Measurements from ENCODE around the gene BLVRB.
"Not testable (repeated sequence)": the region's sequence is repeated elsewhere in the genome, so short reads cannot be mapped to it uniquely, and the experiment has no call there.

Gene BLVRB

DNA sequence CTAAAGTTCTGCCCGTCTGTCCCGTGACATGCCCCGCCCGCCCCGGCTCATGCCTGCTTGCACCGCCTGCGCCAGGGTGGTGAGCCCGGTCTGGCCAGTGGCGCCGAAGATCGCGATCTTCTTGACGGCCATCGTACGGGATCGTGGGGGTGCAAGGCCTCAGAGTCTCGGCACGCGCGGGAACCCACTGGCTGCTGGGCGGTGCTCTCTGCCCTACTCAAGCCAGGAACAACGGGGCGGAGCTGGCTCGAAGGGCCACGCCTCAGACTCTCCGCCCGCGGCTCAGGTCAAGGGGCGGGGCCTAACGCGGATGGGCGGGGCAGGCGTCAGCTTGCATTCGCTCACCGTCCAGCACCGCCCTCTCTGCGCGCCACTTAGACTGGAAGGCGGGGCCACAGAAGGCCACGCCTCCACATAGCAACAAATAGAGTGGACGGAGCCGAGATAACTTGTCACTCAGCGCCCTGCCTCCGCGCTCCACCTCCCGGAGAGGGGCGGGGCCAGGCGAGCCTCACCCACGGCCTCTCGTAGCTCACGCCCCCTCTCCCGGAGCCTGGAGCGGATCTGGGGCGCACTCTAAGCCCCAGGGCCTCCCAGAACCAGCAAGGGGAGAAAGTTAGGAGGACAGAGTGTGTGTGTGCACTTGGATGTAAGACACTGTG is at the start of gene BLVRB:
TSS of gene BLVRB (minus strand) at position 189 of the 662 bp plus-strand sequence. CDS start at position 132, 57 bp downstream.
- DNase-seq (ENCODE audit: extremely low read depth in 1 of 2, low read depth in 1 of 2) = peak; percentile 98 to 99

DNA sequence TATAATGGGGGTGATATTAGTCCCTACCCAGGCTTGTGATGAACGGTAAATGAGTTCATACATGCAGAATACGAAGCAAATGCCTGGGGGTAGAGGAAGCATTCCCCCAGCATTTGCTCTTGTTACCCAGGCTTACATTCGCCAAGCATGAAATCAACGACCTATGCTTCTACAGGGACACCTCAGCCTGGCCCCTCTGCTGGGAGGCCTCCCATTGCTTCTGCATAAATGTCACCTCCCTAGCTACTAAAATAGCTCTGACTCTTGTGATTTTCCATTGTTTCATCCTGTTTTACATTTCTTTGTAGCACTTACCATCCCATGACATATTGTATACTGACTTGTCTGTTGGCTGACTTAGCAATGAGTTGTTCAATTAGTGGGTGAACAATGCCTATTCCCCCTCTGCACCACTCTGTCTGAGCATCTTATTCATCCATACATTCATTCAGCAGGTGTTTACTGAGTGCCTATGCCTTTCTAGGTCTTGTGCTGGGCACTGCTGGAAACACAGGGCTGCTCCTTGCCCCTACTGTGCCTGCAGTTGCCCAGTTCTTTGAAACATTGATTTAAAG is 48.3 kb upstream of the BLVRB start:
- no peak for DNase-seq (ENCODE audit: extremely low read depth in 1 of 2, low read depth in 1 of 2)

DNA sequence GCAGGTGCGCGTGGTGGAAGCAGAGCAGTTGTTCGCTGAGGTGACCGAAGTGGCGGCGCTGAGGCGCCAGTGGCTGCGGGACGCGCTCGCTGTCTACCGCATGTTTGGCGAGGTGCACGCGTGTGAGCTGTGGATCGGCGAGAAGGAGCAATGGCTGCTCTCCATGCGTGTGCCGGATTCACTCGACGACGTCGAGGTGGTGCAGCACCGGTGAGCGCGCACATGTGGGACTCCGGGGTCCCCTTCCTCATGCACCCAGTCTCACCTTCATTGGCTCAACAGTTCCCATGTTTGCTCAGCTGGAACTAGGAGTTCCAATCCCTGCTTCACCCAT is 47.8 kb upstream of the BLVRB start:
- no peak for DNase-seq (ENCODE audit: extremely low read depth in 1 of 2, low read depth in 1 of 2)

DNA sequence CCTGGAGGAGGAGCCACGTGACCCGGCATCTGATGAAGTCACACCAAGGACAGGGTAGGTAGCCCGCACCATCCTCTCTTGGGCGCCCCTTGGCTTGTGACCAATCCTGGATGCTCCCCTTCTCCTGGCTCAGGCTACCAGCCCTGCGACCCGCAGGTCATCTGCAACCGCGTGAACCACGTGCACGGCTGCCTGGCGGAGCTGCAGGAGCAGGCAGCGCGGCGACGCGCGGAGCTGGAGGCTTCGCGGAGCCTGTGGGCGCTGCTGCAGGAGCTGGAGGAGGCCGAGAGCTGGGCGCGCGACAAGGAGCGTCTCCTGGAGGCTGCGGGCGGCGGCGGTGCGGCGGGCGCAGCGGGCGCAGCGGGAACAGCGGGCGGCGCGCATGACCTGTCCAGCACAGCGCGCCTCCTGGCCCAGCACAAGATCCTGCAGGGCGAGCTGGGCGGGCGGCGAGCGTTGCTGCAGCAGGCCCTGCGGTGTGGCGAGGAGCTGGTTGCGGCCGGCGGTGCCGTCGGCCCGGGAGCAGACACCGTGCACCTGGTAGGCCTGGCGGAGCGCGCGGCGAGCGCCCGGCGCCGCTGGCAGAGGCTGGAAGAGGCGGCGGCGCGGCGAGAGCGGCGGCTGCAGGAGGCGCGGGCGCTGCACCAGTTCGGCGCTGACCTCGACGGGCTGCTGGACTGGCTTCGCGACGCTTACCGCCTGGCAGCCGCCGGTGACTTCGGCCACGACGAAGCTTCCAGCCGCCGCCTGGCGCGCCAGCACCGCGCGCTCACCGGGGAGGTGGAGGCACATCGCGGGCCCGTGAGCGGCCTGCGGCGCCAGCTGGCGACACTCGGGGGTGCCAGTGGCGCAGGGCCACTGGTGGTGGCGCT is 47.2 kb upstream of the BLVRB start:
- no peak for DNase-seq (ENCODE audit: extremely low read depth in 1 of 2, low read depth in 1 of 2)

DNA sequence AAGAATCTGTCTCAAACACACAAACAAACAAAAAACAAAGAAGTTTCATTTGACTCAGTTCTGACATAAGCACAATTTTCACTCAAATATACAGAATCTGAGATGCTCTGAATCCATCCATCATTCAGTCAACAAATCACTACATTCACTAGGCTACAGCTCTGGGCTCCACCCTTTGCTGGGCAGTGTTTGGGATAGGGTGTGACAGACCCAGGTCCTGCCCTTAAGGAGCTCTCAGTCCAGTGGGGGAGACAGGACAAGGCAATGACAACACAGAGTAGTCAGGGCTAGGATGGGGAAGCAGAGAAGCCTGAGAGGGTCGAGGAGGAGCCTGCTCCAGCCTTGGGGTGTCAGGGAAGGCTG is 46.5 kb upstream of the BLVRB start:
- no peak for DNase-seq (ENCODE audit: extremely low read depth in 1 of 2, low read depth in 1 of 2)

DNA sequence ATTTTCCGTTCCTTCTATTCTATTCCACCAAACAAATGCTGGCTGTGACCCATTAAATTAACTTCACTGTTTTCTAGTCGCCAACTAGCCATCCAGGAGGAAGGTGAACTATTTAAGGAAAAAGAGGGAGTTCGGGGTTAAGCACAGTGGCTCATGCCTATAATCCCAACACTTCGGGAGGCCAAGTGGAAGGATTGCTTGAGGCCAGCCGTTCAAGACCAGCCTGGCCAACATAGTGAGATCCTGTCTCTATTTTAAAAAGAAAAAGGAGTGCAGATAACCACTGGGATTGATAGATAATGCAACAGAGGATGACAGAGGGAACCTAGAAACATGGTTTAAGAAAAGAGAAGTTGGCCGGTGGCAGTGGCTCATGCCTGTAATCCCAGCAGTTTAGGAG is 45.9 kb upstream of the BLVRB start:
- DNase-seq (ENCODE audit: extremely low read depth in 1 of 2, low read depth in 1 of 2) = no peak

DNA sequence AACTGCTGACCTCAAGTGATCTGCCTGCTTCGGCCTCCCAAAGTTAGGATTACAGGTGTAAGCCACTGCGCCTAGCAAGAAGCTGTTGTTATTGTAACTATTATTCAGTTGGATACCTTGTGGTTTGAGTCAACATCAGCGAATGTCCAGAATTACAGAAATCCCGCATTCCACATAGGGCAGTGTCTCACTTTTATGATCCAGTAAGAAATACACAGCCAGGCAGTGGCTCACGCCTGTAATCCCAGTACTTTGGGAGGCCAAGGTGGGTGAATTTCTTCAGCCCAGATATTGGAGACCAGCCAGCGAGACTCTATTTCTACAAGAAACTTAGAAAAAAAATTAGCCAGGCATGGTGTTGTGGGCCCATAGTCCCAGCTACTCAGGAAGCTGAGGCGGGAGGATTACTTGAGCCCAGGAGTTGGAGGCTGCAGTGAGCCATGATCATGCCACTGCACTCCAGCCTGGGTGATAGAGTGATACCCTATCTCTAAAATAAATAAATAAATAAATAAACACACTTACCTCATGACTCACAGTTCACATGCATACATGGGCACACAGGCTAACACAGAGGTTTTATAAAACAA is 45.1 kb upstream of the BLVRB start:
- DNase-seq (ENCODE audit: extremely low read depth in 1 of 2, low read depth in 1 of 2) = no peak

DNA sequence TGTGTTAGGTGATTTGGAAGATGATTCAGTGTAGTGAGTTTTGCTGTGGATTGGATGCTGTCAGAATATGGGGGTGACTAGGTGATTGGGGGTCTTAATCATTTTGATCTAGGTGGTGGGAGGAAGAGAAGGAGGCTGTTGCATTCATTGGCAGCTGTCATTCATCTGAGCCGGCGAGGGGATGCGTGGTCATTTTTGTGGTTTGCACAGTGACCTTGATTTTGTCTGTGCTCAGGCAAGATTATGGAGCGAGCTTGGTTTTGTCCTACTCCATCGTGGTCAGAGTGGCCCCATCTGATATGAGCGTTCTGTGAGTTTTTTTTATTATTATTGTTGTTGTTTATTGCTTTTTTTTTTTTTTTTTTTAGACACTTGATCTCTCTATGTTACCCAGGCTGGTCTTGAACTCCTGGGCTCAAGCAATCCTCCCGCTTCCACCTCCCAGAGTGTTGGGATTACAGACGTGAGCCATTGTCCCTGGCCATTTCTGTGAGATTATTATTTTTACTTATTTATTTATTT is 43.3 kb upstream of the BLVRB start:
- no peak for DNase-seq (ENCODE audit: extremely low read depth in 1 of 2, low read depth in 1 of 2)

DNA sequence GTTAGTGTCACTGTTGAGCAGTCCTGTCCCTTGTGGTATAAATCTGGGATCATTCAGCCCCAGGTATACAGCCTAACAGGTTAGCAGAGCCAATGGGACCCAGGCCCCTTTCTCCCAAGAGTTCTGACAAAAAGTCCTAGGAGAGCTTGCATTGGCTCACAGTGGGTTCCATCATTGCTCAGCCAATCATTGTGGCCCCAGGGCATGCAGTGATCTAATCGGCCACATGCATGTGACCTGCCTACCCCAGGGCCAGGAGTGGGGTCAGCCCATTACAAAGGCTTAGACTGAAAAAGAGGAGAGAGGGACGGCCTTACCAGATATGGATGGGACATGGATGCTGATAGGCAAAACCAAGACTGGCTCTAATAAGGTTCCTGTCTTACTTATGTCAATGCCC is 42.3 kb upstream of the BLVRB start:
- no peak for DNase-seq (ENCODE audit: extremely low read depth in 1 of 2, low read depth in 1 of 2)

DNA sequence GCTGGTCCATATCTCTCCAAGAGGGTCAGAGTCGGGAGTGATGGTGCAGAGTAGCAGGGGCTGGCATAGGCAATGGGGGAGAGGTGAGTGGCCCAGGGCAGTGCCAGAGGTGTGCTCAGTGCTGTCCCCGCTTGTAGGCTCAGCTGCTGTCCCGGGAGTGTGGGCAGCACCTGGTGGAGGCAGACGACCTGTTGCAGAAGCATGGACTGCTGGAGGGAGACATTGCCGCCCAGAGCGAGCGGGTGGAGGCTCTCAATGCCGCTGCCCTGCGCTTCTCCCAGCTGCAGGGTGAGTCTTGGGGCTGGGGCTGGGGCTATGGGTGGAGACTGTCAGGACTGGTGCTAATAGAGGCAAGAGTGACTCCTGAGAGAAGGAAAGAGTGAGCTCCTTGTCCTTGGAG is 40.6 kb upstream of the BLVRB start:
- DNase-seq (ENCODE audit: extremely low read depth in 1 of 2, low read depth in 1 of 2) = no peak

DNA sequence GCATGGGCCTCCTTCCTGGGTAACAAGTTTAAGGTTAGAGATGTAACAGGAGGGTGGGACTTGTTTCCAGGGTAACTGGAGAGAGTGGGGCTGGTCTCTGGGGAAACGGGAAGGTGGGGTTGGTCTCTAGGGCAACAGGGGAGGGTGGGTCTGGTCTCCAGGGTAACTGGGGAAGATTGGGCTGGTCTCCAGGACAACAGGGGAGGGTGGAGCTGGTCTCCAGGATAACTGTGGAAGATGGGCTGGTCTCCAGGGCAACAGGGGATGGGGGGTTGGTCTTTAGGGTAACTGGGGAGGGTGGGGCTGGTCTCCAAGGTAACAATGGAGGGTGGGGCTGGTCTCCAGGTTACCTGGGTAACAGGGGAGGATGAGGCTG is 37.8 kb upstream of the BLVRB start:
- no peak for DNase-seq (ENCODE audit: extremely low read depth in 1 of 2, low read depth in 1 of 2)

DNA sequence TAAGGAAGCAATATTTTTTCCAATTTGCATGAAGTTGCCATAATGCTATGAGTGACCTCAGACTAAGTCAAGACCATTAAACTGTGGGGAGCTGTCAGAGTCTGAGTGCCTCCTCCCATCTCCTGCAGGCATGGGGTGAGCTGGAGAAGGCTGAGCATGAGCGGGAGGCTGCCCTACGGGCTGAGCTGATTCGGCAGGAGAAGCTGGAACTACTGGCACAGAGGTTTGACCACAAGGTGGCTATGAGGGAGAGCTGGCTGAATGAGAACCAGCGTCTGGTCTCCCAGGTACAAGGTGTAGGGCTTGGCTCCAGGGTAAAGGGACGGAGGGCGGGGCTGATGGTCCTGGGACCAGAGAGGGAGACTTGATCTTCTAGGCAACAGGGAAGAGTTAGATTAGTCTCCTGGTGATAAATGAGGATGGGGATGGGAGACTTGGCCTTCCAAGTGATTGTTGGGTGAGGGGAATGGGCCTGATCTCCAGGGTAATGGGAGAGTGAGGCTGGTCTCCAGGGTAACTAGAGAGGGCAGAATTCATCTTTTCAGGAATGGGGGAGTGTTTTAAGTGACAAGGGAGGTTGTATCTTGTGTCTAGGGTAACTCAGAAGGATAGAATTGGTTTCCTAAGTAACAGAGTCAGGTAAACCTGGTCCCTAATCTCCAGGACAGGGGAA is 37.2 kb upstream of the BLVRB start:
- no peak for DNase-seq (ENCODE audit: extremely low read depth in 1 of 2, low read depth in 1 of 2)

DNA sequence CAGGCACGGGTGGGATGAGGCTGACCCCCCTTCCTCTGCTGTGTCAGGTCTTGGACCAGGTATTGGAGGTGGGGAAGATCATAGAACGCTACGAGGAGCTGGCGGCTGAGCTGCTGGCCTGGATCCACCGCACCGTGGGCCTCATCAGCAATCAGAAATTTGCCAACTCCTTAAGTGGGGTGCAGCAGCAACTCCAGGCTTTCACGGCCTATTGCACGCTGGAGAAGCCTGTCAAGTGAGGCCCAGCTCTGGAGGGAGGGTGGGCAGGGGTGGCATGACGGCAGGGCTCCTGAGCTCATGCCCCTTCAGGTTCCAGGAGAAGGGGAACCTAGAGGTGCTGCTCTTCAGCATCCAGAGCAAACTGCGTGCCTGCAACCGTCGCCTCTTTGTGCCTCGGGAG is 36.5 kb upstream of the BLVRB start:
- no peak for DNase-seq (ENCODE audit: extremely low read depth in 1 of 2, low read depth in 1 of 2)

DNA sequence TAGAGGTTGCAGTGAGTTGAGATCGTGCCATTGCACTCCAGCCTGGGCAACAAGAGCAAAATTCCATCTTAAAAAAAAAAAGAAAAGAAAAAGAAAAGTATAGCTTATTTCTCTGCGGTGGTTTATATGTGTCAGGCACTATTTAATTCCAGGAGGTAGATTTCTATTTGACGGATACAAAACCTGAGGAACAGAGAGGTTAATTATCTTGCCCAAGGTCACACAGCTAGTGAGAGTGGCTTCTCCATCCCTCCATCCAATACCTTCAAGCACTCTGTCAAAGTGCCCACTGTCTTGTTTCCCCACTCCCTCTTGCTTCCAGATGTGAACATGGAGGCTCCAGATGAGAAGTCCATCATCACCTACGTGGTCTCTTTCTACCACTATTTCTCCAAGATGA is 36.1 kb upstream of the BLVRB start:
- no peak for DNase-seq (ENCODE audit: extremely low read depth in 1 of 2, low read depth in 1 of 2)

DNA sequence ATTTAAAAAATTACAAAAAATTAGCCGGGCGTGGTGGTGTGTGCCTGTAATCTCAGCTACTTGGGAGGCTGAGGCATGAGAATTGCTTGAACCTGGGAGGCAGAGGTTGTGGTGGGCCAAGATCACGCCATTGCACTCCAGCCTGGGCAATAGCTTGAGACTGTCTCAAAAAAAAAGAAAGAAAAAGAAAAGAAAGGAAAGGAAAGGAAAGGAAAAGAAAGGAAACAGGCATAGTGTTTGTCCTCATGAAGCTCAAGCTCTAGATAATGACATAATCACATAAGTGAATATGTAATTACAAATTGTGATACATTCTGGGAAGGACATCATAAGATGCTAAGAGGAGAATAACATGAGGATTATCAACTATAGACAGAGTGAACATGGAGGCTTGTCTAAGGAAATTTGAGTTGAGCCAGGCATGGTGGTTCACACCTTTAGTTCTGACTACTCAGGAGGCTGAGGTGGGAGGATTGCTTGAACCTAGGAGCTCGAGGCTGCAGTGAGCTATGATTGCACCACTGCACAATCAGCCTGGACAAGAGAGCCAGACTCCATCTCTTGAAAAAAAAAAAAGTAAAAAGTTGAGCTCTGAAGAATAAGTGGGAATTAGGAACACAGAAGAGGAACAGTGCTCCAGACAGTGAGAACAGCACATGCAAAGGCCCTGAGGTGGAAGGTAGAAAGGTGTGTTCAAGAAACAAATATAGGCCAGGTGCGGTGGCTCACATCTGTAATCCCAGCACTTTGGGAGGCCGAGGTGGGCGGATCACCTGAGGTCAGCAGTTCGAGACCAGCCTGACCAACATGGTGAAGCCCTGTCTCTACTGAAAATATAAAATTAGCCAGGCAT is 35.4 kb upstream of the BLVRB start:
- not testable (repeated sequence) for DNase-seq (ENCODE audit: extremely low read depth in 1 of 2, low read depth in 1 of 2)

DNA sequence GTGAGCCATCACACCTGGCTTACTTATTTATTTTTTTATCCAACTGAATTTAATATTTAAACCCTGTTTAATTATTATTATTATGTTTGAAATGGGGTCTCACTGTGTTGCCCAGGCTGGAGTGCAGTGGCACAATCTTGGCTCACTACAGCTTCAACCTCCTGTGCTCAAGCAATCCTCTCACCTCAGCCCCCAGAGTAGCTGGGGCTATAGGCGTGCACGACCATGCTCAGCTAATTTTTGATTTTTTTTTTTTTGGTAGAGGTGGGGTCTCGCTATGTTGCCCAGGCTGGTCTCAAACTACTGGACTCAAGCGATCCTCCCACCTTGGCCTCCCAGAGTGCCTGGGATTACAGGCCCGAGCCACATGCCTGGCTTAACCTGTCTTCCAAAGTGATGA is 33.8 kb upstream of the BLVRB start:
- no peak for DNase-seq (ENCODE audit: extremely low read depth in 1 of 2, low read depth in 1 of 2)

DNA sequence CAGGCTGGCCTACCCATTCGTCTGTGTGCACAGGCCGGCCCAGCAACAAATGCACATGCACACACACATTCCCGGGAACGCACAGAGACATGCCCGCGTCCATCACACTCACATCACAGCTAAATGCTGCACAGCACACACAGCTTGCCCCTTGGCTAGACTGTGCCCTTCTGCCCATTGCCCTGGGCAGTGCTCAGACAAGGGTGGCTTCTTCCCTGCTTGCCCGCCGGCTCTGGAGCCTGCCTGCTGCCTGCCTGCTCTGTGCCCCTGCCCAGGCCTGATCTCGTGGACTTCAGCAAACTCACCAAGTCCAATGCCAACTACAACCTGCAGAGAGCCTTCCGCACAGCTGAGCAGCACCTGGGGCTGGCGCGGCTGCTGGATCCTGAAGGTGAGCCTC is 31.7 kb upstream of the BLVRB start:
- DNase-seq (ENCODE audit: extremely low read depth in 1 of 2, low read depth in 1 of 2) = no peak

DNA sequence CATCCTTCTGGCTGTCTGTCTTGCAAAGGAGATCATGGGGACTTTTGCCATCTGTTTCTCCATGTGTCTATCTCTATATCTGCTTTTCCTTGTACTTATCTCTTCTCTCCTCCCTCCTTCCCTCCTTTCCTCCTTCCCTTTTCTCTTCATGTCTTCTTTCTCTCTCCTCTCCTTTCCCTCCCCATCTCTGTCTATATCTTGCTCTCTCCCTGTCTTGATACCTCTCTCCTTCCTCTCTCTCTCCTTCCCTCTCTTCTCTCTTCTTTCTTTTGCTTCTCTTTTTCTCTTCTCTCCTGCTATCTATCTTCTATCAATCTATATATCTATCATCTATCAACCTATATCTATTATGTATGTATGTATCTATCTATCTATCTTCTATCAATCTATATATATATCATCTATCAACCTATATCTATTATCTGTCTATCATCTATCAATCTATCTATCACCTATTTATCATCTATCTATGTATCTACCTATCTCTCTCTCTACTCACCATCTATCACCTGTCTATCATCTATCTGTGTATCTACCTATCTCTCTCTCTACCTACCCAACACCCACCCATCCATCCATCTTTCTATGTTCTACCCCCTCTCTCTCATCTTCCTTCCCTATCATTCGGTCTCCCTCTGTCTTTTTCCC is 28.8 kb upstream of the BLVRB start:
- no peak for DNase-seq (ENCODE audit: extremely low read depth in 1 of 2, low read depth in 1 of 2)

DNA sequence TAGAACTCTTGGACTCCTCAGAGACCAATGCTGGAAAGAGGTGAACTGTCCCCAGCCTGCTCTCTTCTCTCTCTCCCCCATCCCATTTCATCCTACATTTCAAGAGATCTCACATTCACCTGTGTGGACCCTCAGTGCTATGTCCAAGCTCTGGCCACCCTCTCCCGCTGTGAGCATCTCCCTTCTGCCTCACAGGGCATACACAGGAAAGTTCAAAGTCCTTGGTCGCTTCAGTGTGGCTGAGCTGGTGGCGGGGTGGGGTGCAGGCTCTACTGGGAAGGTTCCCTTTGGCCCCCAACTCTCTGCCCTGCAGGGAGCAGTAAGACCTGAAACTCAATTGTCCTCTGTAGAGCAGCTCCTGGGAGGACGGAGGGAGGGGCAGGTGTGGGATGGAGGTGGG is 28.2 kb upstream of the BLVRB start:
- no peak for DNase-seq (ENCODE audit: extremely low read depth in 1 of 2, low read depth in 1 of 2)

DNA sequence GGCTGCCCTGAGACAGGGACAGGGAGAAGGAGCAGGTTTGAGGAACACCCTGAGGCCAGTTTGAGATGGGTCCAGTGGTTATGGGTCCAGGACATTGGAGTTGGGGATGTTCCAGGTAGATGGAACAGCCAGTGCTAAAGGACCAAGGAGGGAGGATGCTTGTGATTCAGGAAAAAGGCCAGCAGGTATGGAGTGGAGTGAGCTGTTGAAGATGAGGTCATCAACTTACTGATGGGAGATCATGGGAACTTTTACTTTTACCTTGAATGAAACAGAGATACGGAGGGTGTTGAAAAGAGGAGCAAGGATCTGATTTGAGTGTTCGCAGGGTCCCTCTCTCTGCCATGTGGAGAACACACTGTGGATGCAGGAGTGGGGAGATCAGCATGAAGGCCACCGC is 26.7 kb upstream of the BLVRB start:
- no peak for DNase-seq (ENCODE audit: extremely low read depth in 1 of 2, low read depth in 1 of 2)
